Measurements from ENCODE around the gene LDB2.

The LDB2 gene

DNA sequence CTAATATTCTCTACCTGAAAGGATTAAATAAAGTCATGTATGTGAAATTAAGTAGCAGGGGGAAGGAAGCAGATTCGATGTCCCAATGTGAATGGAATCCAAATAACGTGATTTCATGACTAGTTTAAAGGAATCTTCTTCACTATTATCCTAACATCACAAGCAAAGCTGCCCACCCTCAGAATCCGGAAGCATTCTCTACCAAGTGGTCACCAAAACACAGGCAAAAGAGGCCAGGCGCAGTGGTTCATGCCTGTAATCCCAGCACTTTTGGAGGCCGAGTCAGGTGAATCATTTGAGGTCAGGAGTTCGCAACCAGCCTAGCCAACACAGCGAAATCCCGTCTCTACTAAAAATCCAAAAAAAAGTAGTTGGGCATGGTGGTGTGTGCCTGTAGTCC is 212.9 kb downstream of the LDB2 start:
- no peak for DNase-seq (ENCODE audit: low read depth)

DNA sequence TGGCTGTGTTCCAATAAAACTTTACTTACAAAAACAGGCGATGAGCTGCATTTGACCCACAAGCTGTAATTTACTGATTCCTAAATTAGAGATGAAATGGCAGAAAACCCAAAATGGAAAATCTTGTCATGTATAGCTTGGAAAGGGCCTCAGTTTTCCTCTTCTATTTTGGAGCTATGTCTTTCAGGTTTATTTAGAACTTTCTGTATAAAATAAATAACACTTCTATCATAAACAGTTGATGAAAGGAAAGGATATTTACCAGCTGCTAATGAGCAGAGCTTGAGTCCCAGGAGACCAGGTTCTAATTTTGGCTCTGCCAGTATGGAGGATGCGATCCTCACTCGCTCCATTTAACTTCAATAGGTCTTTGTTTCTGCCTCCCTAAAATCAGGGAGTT is 213.5 kb downstream of the LDB2 start:
- no peak for DNase-seq (ENCODE audit: low read depth)

DNA sequence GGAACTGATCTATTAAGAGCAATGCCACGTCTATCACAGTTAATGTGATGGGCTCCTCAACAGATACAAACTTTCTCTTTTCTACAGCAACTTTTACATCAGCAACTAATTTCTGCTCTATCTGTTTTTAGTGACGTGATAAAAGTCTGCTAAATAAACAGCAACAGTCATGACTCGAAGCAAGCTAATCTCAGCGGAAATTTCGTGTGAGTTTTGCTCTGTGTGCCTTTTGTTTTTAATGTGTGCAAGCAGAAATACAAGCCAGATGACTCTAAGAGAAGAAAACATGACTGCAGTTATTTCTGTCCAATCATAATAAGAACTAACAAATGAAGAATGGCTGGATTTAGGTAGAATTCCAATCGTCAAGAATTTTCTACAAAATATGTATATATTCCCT is 214.3 kb downstream of the LDB2 start:
- DNase-seq (ENCODE audit: low read depth), result no peak

DNA sequence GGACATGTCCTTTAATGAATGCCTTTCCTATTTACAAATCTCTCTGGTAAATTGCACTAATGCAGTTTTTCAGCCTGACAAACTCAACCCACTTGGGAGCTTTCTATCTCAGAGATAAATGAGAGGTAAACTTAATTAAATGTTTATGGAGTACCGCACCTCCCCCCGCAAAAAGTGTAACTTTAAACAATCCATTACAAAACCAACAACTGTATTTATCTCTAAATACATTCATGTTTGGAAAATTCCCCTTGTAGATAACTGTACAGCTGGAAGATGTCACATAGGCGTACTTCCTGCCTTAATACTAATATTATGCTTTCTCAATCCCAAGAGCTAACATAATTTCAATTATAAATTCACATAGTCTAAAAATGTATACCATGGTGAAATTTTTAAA is 215.5 kb downstream of the LDB2 start:
- DNase-seq (ENCODE audit: low read depth), result no peak

DNA sequence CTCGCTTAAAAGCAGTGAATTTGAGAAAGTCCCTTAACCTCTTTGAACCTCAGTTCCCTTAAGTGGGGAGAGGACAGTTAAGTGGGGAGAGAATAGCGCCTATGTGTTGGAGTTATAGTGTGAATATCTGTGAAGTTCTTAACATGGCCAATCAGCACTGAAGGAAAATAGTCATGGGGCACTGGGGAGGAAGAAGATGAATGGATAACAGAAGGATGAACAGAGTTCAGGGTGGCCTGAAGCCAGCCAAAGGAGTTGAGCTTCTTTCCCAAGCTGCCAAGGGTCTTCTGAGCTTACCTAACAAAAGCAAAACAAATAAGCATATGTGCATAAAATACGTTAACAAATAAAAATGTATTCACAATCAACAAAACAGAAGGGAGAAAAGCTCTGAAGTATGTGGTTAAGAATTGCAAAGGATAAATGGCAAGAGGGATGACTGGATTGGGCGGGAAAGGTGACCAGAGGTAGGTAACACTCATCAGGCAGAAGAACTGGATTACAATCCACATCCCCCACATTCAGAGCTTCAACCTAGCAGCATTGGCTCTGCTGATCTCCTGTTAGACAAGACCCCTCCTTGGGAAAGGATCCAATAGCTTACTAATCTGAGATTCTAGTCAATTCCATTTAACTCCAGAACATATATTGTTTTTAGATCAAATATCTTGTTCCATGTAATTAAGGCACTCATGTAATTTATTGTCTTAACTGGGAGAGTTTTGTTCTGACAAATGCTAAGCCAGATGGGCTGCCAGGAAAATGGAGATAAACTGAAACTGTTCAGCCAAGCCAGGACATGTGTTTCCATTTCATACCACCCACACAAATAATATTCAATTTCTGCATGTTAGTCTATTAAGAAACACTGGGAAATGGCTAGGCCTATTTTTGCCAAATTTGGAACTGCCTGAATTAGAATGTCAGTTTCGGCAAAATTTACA is 221.2 kb downstream of the LDB2 start:
- no peak for DNase-seq (ENCODE audit: low read depth)

DNA sequence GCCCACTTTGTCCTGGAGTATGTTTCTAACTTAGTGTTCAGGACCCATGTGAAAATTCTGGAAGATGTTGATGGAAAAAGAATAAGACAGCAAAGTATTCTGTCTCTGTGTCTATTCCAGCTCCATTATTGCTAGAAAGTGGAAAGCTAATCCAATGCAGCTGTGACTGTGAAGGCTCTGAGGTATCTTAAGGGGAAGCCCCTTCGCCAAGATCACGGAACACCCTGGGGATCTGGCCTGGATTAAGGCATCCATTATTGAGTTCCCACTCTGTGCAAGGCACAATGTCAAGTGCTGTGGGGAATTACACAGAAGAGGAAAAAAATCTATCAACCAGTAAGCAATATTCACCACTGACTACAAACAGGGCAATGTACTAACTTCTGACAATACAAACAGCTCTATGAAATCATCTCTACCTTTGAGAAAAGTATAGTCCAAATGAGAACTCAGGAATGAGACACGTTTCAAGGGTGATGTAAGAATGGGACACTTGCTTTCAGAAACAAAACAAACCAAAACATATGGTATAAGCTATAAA is 222.1 kb downstream of the LDB2 start:
- DNase-seq (ENCODE audit: low read depth), result no peak

DNA sequence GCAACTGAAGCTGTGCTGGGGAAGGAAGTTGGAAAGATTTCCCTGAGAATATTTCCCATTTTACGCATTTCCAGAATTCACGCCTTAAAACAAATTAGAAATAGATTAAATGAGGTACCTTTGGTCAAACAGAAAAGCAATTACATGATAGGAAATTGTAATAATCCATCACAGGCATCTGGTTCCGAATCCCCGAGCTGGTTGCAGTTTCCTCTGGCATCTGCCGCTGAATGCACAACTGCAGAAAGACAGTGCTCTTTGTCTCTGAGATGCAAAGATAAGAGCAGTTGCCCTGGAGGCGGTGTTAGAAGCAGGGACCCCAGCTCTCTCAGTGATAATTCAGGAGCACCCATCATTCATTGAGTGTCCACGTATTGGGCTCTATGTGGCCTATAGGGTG is 224.4 kb downstream of the LDB2 start:
- DNase-seq (ENCODE audit: low read depth), result no peak

DNA sequence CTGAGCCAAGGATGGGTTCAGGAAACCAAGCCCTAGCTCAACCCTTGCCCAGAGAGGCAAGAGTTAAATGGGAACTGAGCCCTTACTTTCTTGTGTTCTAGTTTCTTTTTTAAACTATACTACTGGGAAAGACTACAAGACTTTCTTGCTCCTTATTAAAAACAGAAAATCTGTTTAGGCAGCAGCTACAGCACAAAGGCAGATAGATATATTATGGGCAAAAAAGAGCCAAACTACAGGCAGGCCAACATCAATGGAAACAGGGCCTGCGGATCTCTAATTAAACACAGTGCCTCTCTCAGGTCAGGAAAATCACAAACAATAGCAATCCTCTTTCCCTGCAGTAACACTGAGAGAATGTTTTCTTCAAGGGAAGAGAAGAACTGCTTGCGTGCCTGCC is 226.0 kb downstream of the LDB2 start:
- no peak for DNase-seq (ENCODE audit: low read depth)

DNA sequence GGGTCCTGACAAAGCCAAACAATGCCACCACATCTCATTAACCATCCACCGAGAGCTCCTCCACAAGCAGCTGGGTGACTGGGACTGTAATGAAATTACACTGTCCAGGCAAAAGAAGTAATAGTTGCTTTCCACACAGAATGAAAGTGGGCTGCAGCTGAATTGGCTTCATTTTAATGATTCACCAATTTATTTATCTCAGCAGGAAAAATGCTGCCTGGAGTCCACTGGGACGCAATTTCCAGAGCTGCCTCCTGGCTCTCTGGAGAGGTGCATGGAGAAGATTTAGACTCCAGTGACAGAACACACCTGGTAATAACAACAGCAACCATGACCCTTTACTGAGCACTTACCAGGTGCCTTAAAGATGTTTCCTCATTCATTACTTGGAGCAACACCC is 226.7 kb downstream of the LDB2 start:
- DNase-seq (ENCODE audit: low read depth), result no peak

DNA sequence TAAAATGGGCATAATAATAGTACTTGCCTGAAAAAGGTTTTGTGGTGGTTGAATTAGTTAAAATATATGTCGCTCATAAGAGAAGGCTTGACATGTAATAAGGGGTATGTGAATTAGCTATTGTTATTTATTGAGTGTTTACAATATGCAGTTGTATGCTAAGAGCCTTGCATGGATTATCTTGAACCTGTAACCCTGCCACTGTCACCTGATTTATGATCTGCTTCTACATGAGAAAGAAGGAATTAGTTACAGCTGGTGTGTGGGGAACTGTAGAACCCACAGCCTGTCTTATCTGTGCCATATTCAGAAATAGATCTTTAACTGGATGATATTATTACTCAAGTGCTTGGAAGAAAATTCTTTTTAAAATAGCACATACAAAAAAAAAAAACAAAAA is 227.7 kb downstream of the LDB2 start:
- no peak for DNase-seq (ENCODE audit: low read depth)

DNA sequence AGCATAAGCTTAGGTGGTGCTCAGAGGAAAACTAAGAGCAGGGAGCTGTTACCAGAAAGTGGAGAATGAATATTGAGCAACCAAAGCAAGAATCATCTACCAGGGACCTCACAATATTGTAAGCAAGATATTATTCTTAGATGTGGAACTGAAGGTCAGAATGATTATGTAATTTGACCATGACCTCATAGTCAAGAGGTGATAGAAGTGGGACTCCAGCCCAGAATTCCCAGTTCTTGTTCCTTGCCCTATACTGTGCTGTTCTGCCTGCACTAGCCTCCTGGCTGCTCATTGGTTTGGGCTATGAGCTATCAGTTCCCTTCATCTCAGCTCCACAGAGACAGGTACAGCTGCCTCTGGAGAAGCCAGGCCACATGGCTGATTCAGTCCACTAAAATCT is 229.4 kb downstream of the LDB2 start:
- no peak for DNase-seq (ENCODE audit: low read depth)

DNA sequence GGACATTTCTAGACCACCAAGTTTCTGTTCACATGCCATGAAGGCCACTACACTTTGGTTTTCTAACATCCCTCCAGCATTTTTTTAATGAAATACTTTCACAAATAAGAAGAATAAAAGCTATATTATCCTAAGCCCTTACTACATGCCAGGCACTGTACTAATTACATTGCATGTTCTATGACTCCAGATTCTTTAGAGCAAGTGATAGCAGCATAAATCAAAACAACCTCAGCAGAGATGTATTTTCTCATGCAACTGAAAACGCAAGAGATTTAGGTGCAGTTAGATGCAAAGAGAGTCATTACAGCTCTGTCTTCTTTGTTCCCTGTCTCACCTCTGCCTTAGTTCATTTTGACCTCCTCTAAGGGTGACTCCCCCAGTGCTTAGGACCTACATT is 230.0 kb downstream of the LDB2 start:
- no peak for DNase-seq (ENCODE audit: low read depth)

DNA sequence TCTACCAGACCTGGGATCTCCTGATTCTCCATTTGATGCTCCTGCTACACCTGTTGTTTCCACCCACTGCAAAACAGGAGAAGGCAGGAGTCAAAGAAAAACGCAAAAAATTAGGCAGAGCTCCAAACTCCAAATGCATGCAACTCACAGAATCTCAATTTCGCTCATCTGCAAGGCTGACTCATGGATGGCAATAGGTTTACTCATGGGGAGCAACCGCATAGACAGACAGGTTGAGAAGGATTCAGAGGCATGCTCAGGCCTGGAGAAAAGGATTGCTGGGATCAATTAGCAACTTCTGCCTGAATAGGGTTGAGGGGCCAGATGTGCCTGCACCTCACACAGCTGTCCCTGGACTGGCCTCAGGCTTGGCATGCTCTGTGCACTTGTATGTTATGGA is 231.0 kb downstream of the LDB2 start:
- DNase-seq (ENCODE audit: low read depth), result no peak

DNA sequence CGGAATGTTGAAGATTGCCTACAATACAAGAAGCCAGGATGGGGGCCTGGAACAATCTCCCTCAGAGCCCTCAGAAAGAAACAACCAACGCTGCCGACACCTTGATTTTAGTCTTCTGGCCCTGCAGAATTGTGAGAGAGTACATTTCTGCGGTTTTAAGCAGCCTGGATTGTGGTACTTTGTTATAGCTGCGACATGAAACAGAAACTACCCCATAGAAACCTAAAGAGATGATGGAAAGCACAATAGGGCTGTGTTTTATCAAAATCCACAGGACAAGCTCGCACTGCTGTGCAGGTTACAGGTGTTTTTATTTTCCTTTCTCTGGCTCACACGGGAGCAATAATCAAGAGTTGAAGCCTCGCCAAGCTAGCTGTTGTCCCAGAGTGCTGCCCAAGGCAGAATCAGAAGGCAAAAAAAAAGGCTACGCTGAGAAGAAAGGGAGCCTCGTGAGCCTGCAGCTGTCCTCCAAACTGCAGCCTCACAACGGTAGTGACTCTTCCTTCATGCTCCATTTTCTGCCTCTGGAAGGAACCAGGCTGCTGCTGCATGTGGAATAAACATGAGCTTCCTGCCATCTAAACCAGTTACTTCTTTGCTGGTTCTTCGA is 232.4 kb downstream of the LDB2 start:
- no peak for DNase-seq (ENCODE audit: low read depth)

DNA sequence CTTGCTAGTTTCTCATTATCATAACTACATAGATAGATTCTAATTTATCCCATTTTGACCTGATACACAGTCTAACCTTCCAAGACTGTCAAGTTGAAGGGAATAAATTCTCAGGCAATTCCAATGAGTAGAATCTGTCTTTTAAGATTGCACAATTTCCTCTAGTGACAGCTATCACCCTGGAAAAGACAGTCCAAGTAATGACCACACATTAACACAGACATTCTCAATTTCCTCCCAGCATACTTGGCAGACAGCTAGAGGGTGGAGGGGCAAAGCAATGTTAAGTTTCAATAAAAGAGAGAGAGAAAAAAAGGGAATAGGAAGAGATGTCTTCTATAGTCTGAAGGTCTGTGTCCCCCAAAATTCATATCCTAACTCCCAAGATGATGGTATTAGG is 234.7 kb downstream of the LDB2 start:
- DNase-seq (ENCODE audit: low read depth), result no peak

DNA sequence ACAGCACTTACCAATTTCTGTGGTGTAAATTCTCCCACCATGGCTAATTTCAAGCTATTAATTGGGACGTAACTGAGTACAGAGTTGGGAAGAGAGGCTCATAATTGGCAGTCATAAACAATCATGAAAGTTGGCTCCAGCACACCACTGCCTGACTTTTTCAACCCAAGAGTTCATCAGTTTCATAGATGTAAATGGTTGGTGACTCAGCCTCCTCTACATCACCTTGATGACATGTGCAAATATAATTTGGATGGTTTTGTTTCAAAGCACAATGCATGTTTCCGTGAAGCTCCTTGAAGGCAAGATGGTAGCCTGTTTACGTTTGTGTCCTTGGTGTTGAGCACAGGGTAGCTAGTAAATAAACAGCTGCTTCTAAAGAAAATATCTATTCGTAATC is 235.1 kb downstream of the LDB2 start:
- DNase-seq (ENCODE audit: low read depth), result no peak

DNA sequence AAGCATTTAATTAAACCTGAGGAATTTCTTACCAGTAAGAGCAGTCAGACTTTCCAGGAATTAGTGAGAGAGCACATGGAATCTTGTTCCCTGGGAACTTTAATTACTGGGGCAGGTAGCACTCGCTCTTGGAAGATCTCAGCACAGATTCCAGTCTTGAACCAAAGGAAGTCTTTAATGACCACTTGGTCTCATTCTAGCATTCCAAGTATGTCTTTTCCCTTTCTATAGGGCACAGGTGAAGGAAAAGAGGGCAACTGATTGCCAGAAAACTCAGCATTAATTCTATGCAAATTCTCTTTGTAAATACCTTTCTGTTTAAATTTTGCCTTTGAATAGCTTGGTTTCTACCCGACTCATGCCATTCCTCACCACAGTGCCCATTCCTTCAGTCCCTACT is 236.6 kb downstream of the LDB2 start:
- DNase-seq (ENCODE audit: low read depth), result no peak

DNA sequence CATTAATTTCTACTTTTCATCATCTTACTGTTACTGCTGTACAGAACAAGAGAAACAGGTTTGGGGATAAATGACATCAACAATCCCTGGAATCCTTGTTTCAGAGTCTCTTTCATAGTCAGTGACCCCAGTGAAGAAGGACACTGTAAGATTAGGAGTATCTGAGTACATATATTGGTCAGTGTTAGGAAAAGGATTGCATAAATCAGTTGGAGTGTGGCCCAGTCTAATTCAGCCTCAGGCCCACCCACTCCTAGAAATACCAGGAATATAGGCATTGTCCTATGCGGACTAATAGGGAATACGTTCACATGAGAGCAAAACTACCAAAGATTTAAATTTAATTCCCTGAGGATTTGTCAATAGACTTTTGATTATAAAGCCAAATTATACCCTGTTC is 237.8 kb downstream of the LDB2 start:
- no peak for DNase-seq (ENCODE audit: low read depth)

DNA sequence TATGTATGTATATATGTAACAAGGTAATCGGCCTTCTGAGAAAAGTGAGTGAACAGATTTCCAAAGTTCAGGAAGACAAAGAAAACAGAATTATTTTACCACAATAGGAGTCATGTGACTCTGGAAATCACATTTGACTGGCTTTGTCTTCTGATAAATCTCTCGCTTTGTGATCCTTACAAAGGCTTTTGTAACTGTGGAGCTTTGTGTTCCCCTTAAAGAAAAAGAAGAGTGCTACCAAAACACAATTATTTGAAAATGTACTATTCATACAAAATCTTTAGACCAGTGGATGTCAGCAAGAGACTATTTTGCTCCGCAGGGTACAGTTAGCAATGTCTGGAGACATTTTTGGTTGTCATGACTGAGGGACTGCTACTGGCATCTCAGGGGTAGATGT is 238.8 kb downstream of the LDB2 start:
- DNase-seq (ENCODE audit: low read depth), result no peak

DNA sequence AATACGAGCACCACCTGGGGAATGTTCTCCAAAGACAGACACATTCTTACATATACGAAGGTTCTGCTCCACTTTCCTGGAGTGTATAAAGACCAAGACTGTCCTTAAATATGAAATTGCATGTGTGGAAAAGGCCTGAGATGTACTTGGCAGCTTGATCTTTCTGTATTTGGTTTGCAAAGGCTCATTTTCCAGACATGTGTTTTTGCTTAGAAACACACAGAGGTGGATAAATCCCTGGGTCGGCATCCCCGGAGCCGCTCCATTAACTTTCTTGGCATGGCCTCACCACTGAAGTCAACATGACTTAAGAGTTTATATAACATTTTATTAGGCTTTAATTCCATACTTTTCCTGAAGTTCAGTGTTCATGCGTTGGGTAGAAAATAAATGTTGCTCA is 239.4 kb downstream of the LDB2 start:
- DNase-seq (ENCODE audit: low read depth), result no peak

DNA sequence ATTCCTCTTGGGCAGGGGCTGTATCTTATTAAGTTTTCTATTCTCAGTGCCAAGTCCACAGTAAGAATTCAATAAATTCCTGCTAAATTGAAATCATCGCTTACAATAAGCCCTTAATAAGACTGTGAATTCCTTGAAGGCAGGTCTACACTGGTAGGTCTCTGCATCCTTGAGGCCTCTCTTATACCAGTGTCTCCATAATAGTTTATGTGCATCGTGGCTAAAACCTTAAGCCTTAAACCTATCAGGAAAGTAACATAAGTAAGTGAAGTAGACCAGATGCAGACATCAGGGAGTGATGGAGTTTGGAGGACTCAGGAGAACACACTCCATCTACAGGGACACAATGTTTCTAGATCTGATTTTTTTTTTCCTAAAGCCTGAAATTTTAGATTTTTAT is 240.3 kb downstream of the LDB2 start:
- DNase-seq (ENCODE audit: low read depth), result no peak

DNA sequence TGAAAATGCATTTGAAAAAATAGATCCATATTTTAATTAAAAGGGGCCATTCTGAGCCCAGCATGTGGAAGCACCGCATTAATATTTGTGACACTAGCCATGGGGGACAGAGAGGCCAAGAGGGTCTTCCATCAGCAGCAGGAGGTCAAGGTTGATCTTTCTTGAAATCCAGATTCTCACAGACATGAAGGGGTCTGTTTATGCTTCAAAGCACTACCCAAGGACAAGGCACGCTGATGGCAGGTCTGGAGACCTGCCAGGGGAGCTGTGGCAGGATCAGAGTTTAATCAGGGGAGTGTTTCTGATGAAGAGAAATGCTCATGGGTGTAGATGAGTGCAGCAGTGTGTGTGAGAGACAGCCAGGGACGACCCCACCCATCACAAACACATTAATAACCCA is 243.3 kb downstream of the LDB2 start:
- no peak for DNase-seq (ENCODE audit: low read depth)

DNA sequence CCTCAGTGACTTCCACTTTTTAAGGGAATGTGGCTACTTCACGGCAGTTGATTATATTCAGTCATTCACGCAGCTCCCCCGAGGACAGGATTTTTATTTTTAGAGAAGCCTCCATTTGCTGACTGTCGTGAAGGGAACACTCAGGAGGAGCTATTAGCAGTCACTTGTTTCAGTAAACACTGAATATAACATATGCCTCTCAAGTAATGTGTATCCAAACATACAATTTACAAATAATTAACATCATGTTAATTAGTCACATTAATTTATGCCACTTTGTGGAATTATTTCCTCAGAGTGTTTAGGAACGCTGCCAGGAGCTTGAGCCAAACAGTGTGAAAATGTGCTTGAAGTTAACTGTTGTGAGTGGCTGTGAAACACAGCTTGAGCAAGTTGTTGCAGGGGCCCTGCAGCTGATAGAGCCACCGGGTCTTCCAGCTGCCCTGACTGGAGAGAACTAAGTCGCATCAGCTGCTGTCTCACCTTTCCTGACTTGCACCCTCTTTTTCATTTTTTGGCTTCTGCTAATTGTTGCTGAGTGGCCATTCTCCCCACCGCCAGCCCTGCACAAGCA is 245.6 kb downstream of the LDB2 start:
- DNase-seq (ENCODE audit: low read depth), result no peak
